Measurements from ENCODE around the gene PRTG. TPM values are rescaled to one million over a fixed set of nuclear protein-coding genes. Genes with fewer than 3 reads are reported as not detected.
A peak's percentile ranks its signal among the peaks of the same experiment; 100 is the strongest.

The PRTG gene
- polyA plus RNA-seq, 1 donor (not counting 4 experiments of a cell fraction or from before 2014, with no cell fraction given): not detected

GRCh38 chr15:55774113-55774970 is 31.4 kb upstream of the PRTG start:
- Histone ChIP-seq H3K4me2 (ENCODE audit: control insufficient read depth, extremely low read depth, insufficient read depth, low read depth, low read length) (no peak overlapping the region), H3K9me1 (ENCODE audit: control insufficient read depth, extremely low read depth, insufficient read depth, low read length) (no peaks in the 10 kb centered on the region), H3K4me1 (ENCODE audit: control insufficient read depth, extremely low read depth, insufficient read depth, low read length) (no peaks in the 10 kb centered on the region), H2AFZ (ENCODE audit: control insufficient read depth, low read length) (no peak overlapping the region), H3K27ac (ENCODE audit: control insufficient read depth, insufficient read depth, low read length) (no peak overlapping the region), H3K4me3 (ENCODE audit: control insufficient read depth in 2 of 3, extremely low read depth in 1 of 3, insufficient read depth in 2 of 3, low read depth in 1 of 3, low read length in 3 of 3) (no peak overlapping the region), H3K27me3 (ENCODE audit: control insufficient read depth, extremely low read depth, insufficient read depth, low read length) (no peaks in the 10 kb centered on the region), H3K9me3 (ENCODE audit: control insufficient read depth, low read depth, low read length) (no peaks in the 10 kb centered on the region), H3K9ac (ENCODE audit: control insufficient read depth, extremely low read depth, insufficient read depth, low read length) (no peak overlapping the region), H3K79me2 (ENCODE audit: control insufficient read depth, insufficient read depth, low read length) (no peaks in the 10 kb centered on the region), H3K36me3 (ENCODE audit: control insufficient read depth in 2 of 2, extremely low read depth in 1 of 2, insufficient read depth in 2 of 2, low read length in 2 of 2) (no peaks in the 10 kb centered on the region), H4K20me1 (ENCODE audit: control insufficient read depth, extremely low read depth, insufficient read depth, low read length) (no peaks in the 10 kb centered on the region)
- FAIRE-seq: no peak
- dilution Hi-C loops (cut with MboI; ENCODE audit: extremely low pct_ligation_motif_present, low sequenced_read_pairs): no loop called here
- TF ChIP-seq EZH2 (IDR thresholded peaks at IDR 0.05; ENCODE audit: low read length) (no peak), CTCF (optimal IDR thresholded peaks at IDR 0.05 in 1 of 3, IDR thresholded peaks at IDR 0.05 in 1 of 3, conservative IDR thresholded peaks at IDR 0.05 in 1 of 3; ENCODE audit: extremely low read depth in 1 of 3, insufficient read depth in 2 of 3, low read length in 3 of 3) (peak; percentile 55 to 60 (median 59))
- no peak for DNase-seq (ENCODE audit: low read depth, low spot score)

GRCh38 chr15:55770806-55771205 is 27.9 kb upstream of the PRTG start:
- no peak overlapping the region for H3K4me2 ChIP-seq (ENCODE audit: control insufficient read depth, extremely low read depth, insufficient read depth, low read depth, low read length)

More at GRCh38 chr15:55770806-55771205, 27.9 kb upstream of the PRTG start:
- no peaks in the 10 kb centered on the region for H3K36me3 ChIP-seq (ENCODE audit: control insufficient read depth in 2 of 2, extremely low read depth in 1 of 2, insufficient read depth in 2 of 2, low read length in 2 of 2)
- FAIRE-seq (no peak), DNase-seq (ENCODE audit: low read depth, low spot score) (no peak)
- H3K9ac ChIP-seq (ENCODE audit: control insufficient read depth, extremely low read depth, insufficient read depth, low read length): no peak overlapping the region
- TF ChIP-seq CTCF (optimal IDR thresholded peaks at IDR 0.05 in 1 of 3, IDR thresholded peaks at IDR 0.05 in 1 of 3, conservative IDR thresholded peaks at IDR 0.05 in 1 of 3; ENCODE audit: extremely low read depth in 1 of 3, insufficient read depth in 2 of 3, low read length in 3 of 3) (no peak), EZH2 (IDR thresholded peaks at IDR 0.05; ENCODE audit: low read length) (no peak)
- no peak overlapping the region for H3K27ac ChIP-seq (ENCODE audit: control insufficient read depth, insufficient read depth, low read length)
- no peak overlapping the region for H3K4me3 ChIP-seq (ENCODE audit: control insufficient read depth in 2 of 3, extremely low read depth in 1 of 3, insufficient read depth in 2 of 3, low read depth in 1 of 3, low read length in 3 of 3)
- H3K27me3 ChIP-seq (ENCODE audit: control insufficient read depth, extremely low read depth, insufficient read depth, low read length): no peaks in the 10 kb centered on the region
- dilution Hi-C loops (cut with MboI; ENCODE audit: extremely low pct_ligation_motif_present, low sequenced_read_pairs): no loop called here
- H4K20me1 ChIP-seq (ENCODE audit: control insufficient read depth, extremely low read depth, insufficient read depth, low read length): no peaks in the 10 kb centered on the region
- H2AFZ ChIP-seq (ENCODE audit: control insufficient read depth, low read length): no peak overlapping the region
- no peaks in the 10 kb centered on the region for H3K79me2 ChIP-seq (ENCODE audit: control insufficient read depth, insufficient read depth, low read length)
- no peaks in the 10 kb centered on the region for H3K9me3 ChIP-seq (ENCODE audit: control insufficient read depth, low read depth, low read length)
- H3K4me1 ChIP-seq (ENCODE audit: control insufficient read depth, extremely low read depth, insufficient read depth, low read length): no peaks in the 10 kb centered on the region
- no peaks in the 10 kb centered on the region for H3K9me1 ChIP-seq (ENCODE audit: control insufficient read depth, extremely low read depth, insufficient read depth, low read length)
